K562 (cell line): ENCODE measurements around the gene C1QTNF6. TPM values are rescaled to one million over a fixed set of nuclear protein-coding genes. Genes with fewer than 3 reads are reported as not detected.
A peak's percentile ranks its signal among the peaks of the same experiment; 100 is the strongest.

ENCODE experiments used
- ETS1 ChIP-seq: conservative IDR thresholded peaks from 2 replicates; pipeline ENCODE4 v1.6.1; 2011; ENCODE audit warnings: low read depth, mild to moderate bottlenecking, low read length; ENCODE audit not compliant: control insufficient read depth
- FOXJ2 ChIP-seq: fragments of 200-800 bp; sonication (Bioruptor generic); IDR thresholded peaks from 2 replicates; pipeline ENCODE4 v1.6.1; 2016; ENCODE audit warnings: missing genetic modification characterization, missing compliant biosample characterization
- PYGO2 ChIP-seq: fragments of 450-650 bp; IDR thresholded peaks from 2 replicates; pipeline ENCODE4 v1.6.1; 2016; ENCODE audit warnings: mild to moderate bottlenecking, missing genetic modification characterization, moderate library complexity, missing compliant biosample characterization
- ZMIZ1 ChIP-seq, 2 experiments: fragments of 150-350 bp in 1 of 2; IDR thresholded peaks; 2 replicates each; pipeline ENCODE4 v1.6.1; 2012 to 2016; ENCODE audit warnings: low read depth in 2 of 2, low read length in 2 of 2, mild to moderate bottlenecking in 1 of 2, moderate library complexity in 1 of 2
- ZNF282 ChIP-seq: sonication (generic); formaldehyde crosslinking; IDR thresholded peaks from 2 replicates; pipeline ENCODE4 v1.8.1; 2023; ENCODE audit warnings: missing genetic modification reagents
- polyA plus RNA-seq, 8 experiments: library from polyadenylated mRNA; depleted of rRNA in 4 of 8; stranded (reverse) in 5 of 8; unstranded in 3 of 8; fragments of >200 nt; fragmentation: Nextera tagmentation in 2 of 8; fragmentation: Illumina TruSeq in 1 of 8; extraction: Ambion mirVana in 2 of 8; extraction: Trizol in 1 of 8; gene quantifications; 2 replicates each; pipeline versions ENCODE4 v1.2.1 to v1.2.3, GENCODE V29; 2011 to 2014; ENCODE audit warnings: inconsistent platforms in 1 of 8, missing spikeins in 1 of 8
- total RNA-seq, 7 experiments: library from RNA; depleted of rRNA in 6 of 7; stranded (reverse); fragments of >200 nt in 6 of 7; fragmentation: Illumina TruSeq in 2 of 7; extraction: Trizol in 2 of 7; gene quantifications; 2 replicates each; pipeline versions ENCODE4 v1.2.1 to v1.2.3, GENCODE V29; 2011 to 2021; ENCODE audit warnings: low replicate concordance in 1 of 7
- TF ChIP-seq, protein P1 (sequence below), 2 experiments: fragments of 450-650 bp in 1 of 2; sonication (generic) in 1 of 2; formaldehyde crosslinking in 1 of 2; IDR thresholded peaks; 2 replicates each; pipeline versions ENCODE4 v1.7.1 to v1.9.0; 2016 to 2022; ENCODE audit warnings: inconsistent platforms in 1 of 2, mild to moderate bottlenecking in 1 of 2, missing genetic modification reagents in 1 of 2
- TF ChIP-seq, protein P2 (sequence below): fragments of 450-650 bp; IDR thresholded peaks from 2 replicates; pipeline ENCODE4 v1.6.1; 2014; ENCODE audit warnings: low read depth, mild to moderate bottlenecking, moderate library complexity, borderline replicate concordance
- TF ChIP-seq, protein P3 (sequence below): fragments of 450-650 bp; formaldehyde crosslinking; IDR thresholded peaks from 2 replicates; pipeline ENCODE4 v1.4.0; 2020; ENCODE audit warnings: mild to moderate bottlenecking, moderate library complexity

Gene C1QTNF6
- total and polyA plus RNA-seq, 9 of the 15 experiments (the other 6 are each of a cell fraction or from before 2014, with no cell fraction given): 0.18 to 0.92 (median 0.55) TPM

DNA sequence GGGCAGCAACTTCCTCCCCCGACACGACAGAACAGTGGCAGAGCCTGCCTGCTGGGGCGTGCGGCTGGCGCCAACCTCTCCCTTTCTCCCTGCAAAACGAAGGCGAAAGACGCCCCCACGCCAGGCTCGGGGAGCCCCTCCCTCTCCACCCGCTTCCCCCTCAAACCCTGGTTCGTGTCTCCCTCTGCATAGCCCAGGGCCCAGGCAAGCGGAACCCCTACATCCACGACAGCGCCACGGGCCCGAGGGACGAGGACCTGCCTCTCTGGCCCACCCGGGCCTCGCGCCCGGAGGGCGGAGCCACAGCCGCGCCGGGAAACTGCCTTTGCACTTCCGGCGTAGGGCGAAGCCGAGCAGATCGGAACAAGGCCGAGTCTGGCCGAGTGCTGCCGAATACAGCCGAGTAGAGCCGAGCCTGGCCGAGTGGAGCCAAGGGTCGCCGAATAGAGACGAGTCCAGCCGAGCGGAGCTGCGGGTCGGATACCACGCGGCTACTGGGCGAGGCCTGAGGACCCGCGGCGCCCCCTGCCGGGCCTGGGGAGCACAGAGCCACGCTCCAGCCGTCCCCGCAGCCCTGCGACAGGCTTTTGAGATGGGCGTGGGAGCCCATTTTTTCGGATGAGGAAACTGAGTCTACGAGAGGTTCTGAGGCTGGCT is 11.2 kb upstream of the C1QTNF6 start (continued):
- TF ChIP-seq ZMIZ1 (IDR thresholded peaks at IDR 0.05; ENCODE audit: low read depth in 2 of 2, low read length in 2 of 2) (0 out of 4 replicates have a peak, but pooled peaks of 1 of the 2 experiments have one; percentile 14), ETS1 (no peak), FOXJ2 (0 out of 2 replicates have a peak, but pooled peaks have one; percentile 16), ZNF282 (peak; percentile 78), PYGO2 (tag) (no peak)
- TF ChIP-seq, protein P1, sequence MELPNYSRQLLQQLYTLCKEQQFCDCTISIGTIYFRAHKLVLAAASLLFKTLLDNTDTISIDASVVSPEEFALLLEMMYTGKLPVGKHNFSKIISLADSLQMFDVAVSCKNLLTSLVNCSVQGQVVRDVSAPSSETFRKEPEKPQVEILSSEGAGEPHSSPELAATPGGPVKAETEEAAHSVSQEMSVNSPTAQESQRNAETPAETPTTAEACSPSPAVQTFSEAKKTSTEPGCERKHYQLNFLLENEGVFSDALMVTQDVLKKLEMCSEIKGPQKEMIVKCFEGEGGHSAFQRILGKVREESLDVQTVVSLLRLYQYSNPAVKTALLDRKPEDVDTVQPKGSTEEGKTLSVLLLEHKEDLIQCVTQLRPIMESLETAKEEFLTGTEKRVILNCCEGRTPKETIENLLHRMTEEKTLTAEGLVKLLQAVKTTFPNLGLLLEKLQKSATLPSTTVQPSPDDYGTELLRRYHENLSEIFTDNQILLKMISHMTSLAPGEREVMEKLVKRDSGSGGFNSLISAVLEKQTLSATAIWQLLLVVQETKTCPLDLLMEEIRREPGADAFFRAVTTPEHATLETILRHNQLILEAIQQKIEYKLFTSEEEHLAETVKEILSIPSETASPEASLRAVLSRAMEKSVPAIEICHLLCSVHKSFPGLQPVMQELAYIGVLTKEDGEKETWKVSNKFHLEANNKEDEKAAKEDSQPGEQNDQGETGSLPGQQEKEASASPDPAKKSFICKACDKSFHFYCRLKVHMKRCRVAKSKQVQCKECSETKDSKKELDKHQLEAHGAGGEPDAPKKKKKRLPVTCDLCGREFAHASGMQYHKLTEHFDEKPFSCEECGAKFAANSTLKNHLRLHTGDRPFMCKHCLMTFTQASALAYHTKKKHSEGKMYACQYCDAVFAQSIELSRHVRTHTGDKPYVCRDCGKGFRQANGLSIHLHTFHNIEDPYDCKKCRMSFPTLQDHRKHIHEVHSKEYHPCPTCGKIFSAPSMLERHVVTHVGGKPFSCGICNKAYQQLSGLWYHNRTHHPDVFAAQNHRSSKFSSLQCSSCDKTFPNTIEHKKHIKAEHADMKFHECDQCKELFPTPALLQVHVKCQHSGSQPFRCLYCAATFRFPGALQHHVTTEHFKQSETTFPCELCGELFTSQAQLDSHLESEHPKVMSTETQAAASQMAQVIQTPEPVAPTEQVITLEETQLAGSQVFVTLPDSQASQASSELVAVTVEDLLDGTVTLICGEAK (IDR thresholded peaks at IDR 0.05): peak; percentile 77
- TF ChIP-seq, protein P1 (CRISPR knock-in tag; IDR thresholded peaks at IDR 0.05): no peak
- TF ChIP-seq, protein P2, sequence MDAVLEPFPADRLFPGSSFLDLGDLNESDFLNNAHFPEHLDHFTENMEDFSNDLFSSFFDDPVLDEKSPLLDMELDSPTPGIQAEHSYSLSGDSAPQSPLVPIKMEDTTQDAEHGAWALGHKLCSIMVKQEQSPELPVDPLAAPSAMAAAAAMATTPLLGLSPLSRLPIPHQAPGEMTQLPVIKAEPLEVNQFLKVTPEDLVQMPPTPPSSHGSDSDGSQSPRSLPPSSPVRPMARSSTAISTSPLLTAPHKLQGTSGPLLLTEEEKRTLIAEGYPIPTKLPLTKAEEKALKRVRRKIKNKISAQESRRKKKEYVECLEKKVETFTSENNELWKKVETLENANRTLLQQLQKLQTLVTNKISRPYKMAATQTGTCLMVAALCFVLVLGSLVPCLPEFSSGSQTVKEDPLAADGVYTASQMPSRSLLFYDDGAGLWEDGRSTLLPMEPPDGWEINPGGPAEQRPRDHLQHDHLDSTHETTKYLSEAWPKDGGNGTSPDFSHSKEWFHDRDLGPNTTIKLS: peak; percentile 66; the same call in 1 of the 2 replicates
- TF ChIP-seq, protein P3, sequence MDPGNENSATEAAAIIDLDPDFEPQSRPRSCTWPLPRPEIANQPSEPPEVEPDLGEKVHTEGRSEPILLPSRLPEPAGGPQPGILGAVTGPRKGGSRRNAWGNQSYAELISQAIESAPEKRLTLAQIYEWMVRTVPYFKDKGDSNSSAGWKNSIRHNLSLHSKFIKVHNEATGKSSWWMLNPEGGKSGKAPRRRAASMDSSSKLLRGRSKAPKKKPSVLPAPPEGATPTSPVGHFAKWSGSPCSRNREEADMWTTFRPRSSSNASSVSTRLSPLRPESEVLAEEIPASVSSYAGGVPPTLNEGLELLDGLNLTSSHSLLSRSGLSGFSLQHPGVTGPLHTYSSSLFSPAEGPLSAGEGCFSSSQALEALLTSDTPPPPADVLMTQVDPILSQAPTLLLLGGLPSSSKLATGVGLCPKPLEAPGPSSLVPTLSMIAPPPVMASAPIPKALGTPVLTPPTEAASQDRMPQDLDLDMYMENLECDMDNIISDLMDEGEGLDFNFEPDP (CRISPR knock-in tag): no peak
